WI38 (cell line): ENCODE results near the gene AKR1C3.
"Not testable (repeated sequence)": the region's sequence is repeated elsewhere in the genome, so short reads cannot be mapped to it uniquely, and the experiment has no call there.

Source experiments
- H3K4me3 ChIP-seq: 2 replicates; pipeline ENCODE4 v1.5.1; 2011; ENCODE audit warnings: low read depth, mild to moderate bottlenecking, control low read depth, low read length
- CTCF ChIP-seq: IDR thresholded peaks from 2 replicates; pipeline ENCODE4 v1.5.1; 2012; ENCODE audit warnings: low read depth, mild to moderate bottlenecking, control low read depth, low read length

AKR1C3 gene

GRCh38 chr10:5092375-5092774, 1.8 kb upstream of the AKR1C3 start:
- H3K4me3 ChIP-seq: no peak overlapping the region

GRCh38 chr10:5092848-5093790, 1.1 kb upstream of the AKR1C3 start:
- H3K4me3 ChIP-seq: no peak overlapping the region
- no peak for TF ChIP-seq CTCF

More at GRCh38 chr10:5092375-5092774, 1.8 kb upstream of the AKR1C3 start:
- TF ChIP-seq CTCF: no peak

GRCh38 chr10:5095687-5096086, 1.5 kb downstream of the AKR1C3 start:
- TF ChIP-seq CTCF: no peak
- H3K4me3 ChIP-seq: no peak overlapping the region

- H3K4me3 ChIP-seq: no peak overlapping the region
- no peak for TF ChIP-seq CTCF
Observed at GRCh38 chr10:5096108-5096507, 1.9 kb downstream of the AKR1C3 start.

- not testable (repeated sequence) for H3K4me3 ChIP-seq
Observed at GRCh38 chr10:5102479-5102878, 8.3 kb downstream of the AKR1C3 start.

GRCh38 chr10:5103481-5103880, 9.3 kb downstream of the AKR1C3 start:
- no peak for TF ChIP-seq CTCF

GRCh38 chr10:5105626-5106025, 11.4 kb downstream of the AKR1C3 start:
- no peak overlapping the region for H3K4me3 ChIP-seq
- no peak for TF ChIP-seq CTCF

More at GRCh38 chr10:5103481-5103880, 9.3 kb downstream of the AKR1C3 start:
- H3K4me3 ChIP-seq: no peak overlapping the region
